Stimulated activated CD8-positive, alpha-beta memory T cell treated with anti-CD3 and anti-CD28 coated beads, Interleukin-15, amount 100 ng/mL, for 1 hour (primary cell): Measurements from ENCODE around the gene STIM1.
"Not testable (repeated sequence)": the region's sequence is repeated elsewhere in the genome, so short reads cannot be mapped to it uniquely, and the experiment has no call there.

ENCODE experiments used
- DNase-seq: peaks from one replicate; pipeline ENCODE4 v3.0.0-alpha.2; 2020; ENCODE audit warnings: low read depth

Gene STIM1

GRCh38 chr11:3983101-3983500 is 127.6 kb downstream of the STIM1 start:
- no peak for DNase-seq

DNA sequence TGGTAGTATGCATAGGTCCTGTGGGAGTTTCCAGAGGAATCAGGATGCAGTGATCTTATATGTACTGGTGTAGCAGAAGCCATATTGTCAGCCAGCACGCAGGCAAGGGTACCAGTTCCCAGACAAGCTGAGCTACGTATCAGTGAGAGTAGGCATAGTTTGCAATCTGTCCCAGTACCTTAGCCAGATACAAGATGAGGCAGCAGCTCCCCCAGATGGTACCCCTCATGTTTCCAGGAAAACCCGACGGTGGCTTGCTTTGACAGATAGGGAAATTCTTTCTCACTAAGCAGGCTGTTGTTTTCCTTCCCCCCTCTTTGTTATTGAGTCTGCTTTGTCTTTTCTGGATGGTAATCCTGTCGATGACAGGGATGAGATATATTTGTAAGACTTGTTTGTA is 129.4 kb downstream of the STIM1 start:
- DNase-seq = peak; percentile 14

- no peak for DNase-seq
These were observed 130.2 kb downstream of the STIM1 start for GRCh38 chr11:3985631-3986030.

GRCh38 chr11:3986301-3986700 is 130.8 kb downstream of the STIM1 start:
- no peak for DNase-seq

GRCh38 chr11:3989276-3989920 is 133.9 kb downstream of the STIM1 start:
- no peak for DNase-seq

GRCh38 chr11:3989921-3990290 is 134.4 kb downstream of the STIM1 start:
- no peak for DNase-seq

- DNase-seq = no peak
These were observed 134.9 kb downstream of the STIM1 start for GRCh38 chr11:3990406-3990805.

DNA sequence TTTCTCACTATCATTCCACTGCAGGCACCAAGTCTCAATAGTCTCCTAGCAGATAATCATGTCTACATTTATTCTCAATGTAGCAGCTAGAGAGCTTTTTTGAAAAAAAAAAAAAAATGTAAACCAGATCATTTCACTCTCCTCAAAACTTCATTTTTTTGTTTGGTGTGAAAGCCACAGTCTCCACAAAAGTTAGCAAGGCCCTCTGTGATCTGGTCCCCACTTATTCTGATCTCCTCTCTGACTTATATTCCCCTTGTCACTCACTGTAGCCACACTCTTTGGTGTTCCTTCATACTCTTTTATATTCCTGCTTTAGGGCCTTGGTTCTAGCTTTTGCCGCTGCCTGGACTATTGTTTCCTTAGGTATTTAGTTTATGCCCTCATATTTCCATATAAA is 137.5 kb downstream of the STIM1 start:
- no peak for DNase-seq

DNA sequence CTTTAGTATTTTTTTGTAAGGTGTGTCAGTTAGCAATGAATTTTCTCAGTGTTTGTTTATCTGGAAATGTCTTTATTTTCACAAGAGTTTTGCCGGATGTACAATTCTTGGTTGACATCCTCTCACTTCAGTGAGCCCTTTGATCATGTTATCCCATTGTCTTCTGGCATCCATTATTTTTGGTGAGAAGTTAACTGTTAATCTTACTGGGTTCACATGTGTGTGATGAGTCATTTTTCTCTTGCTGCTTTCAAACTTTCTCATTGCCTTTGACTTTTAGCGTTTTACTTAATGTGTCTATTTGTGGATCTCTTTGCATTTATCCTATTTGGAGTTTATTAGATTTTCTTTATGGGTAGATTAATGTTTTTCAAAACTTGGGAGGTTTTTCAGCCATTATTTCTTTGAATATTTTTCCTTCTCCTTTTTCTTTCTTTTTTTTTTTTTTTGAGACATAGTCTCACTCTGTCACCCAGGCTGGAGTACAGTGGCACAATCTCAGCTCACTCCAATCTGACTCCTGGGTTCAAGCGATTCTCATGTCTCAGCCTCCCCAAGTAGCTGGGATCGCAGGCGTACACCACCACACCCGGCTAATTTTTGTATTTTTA is 138.7 kb downstream of the STIM1 start:
- DNase-seq = no peak

DNA sequence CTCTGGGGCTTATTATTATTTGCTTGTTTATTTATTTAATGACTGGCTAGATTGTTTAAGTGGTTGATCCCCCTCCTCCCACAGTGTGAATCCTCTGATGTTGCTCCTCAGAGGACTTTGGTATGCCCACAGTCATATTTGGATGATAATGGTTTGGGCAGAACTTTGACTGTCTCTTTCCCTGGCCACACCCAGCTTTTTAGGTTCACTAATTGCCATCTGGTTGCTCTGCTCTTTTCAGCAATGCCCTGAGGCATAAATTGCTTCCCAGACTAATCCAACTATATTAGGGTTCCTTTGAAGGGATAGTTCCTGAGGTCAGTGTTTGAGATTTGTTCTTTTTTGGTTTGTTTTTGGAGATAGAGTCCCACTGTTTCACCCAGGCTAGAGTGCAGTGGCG is 139.8 kb downstream of the STIM1 start:
- no peak for DNase-seq

GRCh38 chr11:3995949-3996554 is 140.6 kb downstream of the STIM1 start:
- DNase-seq = no peak

DNA sequence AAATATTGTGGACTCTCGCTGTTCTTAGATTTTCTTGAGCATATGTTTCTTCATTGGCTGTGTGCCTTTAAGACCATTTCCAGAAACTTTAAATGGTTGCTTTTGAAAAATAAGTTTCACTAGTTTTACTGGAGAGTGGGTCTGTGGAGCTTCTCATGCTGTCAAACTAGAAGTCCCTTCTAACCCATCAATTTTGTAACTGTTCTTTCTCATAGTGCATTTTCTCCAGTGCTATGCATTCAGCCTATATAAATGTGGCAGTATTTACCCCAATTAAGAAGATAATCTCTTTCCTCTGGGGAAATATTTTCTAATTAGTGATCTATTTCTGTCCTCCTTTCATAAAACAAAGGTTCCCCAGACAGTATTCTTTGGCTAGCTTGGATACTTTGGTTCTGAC is 141.2 kb downstream of the STIM1 start:
- no peak for DNase-seq

DNA sequence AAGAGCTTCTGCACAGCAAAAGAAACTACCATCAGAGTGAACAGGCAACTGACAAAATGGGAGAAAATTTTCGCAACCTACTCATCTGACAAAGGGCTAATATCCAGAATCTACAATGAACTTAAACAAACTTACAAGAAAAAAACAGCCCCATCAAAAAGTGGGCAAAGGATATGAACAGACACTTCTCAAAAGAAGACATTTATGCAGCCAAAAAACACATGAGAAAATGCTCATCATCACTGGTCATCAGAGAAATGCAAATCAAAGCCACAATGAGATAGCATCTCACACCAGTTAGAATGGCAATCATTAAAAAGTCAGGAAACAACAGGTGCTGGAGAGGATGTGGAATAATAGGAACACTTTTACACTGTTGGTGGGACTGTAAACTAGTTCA is 149.3 kb downstream of the STIM1 start:
- not testable (repeated sequence) for DNase-seq

GRCh38 chr11:4006946-4007680 is 151.6 kb downstream of the STIM1 start:
- DNase-seq = no peak

- no peak for DNase-seq
These were observed 152.7 kb downstream of the STIM1 start for GRCh38 chr11:4008116-4008515.

GRCh38 chr11:4016602-4017001 is 161.1 kb downstream of the STIM1 start:
- not testable (repeated sequence) for DNase-seq

GRCh38 chr11:4017129-4017528 is 161.7 kb downstream of the STIM1 start:
- DNase-seq = no peak

DNA sequence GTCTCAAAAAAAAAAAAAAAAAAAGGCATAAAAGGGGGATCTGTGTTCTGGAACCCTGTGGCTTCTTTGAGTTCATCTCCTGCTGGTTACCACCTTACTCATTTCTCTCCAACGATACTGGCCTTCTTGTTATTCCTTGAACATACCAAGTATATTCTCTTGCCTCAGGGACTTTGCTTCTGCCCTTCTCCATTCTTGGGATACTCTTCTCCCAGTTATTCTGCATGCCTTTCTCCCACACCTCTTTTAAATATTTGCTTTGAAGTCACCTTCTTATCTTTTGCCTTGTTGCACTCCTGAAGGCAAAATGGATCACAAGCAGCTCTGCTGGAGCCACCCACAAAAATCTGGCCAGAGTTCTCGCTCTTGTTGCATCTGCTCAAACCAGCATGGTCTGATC is 163.2 kb downstream of the STIM1 start:
- no peak for DNase-seq

GRCh38 chr11:4019891-4020290 is 164.4 kb downstream of the STIM1 start:
- DNase-seq = no peak

DNA sequence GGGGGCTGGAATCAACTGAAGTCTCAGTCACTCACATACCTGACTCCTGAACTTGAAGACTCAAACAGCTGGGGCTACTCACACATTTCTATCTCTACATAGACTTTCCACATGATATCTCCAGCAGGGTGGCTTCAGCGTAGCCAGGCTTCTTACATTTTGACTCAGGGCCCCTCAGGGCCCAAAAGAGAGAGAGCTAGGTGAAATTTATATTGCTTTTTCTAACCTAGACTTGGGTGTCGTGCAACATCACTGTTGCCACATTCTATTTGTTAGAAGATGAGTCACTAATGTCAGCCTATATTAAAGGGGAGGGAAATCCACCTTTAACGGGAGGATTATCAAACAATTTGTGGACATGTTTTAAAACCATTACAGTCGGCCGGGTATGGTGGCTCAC is 167.2 kb downstream of the STIM1 start:
- no peak for DNase-seq

DNA sequence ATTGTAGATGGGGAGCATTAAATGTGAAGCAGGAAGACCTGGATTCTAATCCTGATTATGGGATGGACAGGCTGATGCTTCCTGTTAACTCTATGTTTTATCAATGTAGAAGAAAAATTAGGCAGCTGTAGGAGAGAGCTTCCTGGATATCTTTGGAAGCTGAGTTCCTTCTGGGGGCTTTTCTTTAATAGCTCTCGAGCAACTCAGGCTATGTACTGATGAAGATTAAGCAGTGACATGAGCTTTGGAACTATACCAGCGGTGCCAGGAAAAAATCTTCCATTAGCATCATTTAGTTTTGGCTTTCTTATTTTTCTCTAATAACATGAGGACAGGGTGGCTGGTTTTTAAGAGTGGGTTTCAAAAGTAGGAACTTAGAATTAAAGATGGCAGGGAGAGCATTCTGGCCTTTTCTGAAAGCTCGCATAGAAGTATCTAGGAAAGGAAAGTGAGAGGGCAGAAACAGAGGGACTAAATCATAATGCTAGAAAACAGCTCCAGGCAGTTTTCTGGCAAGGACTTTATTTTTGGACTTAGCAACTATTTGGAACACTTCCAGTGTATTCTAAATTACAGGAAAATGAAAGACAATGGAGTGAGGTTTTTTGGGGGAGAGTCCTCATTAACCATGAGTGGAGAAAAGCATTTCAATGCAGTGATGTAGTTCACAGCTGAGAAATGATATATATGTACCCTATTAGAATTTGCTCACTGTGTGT is 169.9 kb downstream of the STIM1 start:
- DNase-seq = no peak

GRCh38 chr11:4025967-4026324 is 170.5 kb downstream of the STIM1 start:
- no peak for DNase-seq

DNA sequence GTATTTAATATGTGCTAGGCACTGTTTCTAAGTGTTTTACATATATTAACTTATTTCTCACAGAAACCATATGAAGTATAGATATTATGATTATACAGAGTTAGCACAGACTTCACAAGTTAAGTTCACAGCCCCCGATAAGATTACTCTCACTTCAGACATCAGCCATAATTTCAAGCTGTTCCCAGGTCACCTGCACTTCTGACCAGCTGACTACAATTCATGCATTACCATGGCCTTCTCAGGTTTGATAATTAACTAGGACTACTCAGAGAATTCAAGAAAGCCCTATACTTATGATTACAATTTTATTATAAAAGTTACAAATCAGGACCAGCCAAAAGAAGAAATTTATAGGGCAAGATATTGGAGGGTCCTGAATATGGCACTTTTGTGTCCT is 170.9 kb downstream of the STIM1 start:
- DNase-seq = no peak
